HCT116 (cell line): ENCODE measurements around the gene CAPN5. TPM values are rescaled to one million over a fixed set of nuclear protein-coding genes. Genes with fewer than 3 reads are reported as not detected.

ENCODE experiments used
- ATAC-seq: fragments of 200-7000 bp; cut with Tn5 transposase; 2 replicates; pipeline ENCODE4 v1.9.1; 2020; ENCODE audit warnings: mild to moderate bottlenecking, moderate library complexity
- BruUV-seq: library from RNA; stranded (reverse); fragments of 400-500 nt; replicated peaks from 2 replicates; lab custom pipeline; 2021; lab: Mats Ljungman, UMichigan
- CTCF ChIA-PET: fragments of 300-600 bp; sonication (Branson Sonifier 250); formaldehyde crosslinking; loops from one replicate; lab custom pipeline; 2021; ENCODE audit warnings: antibody characterized with exemption; lab: Charles Lee
- POLR2A ChIA-PET: fragments of 300-600, 350-600 bp; sonication (Branson Sonifier 250); formaldehyde crosslinking; loops from one replicate; lab custom pipeline; 2021; ENCODE audit warnings: antibody characterized with exemption; lab: Charles Lee
- RAD21 ChIA-PET, 2 experiments: fragments of 300-600 bp; sonication (Branson Sonifier 250); formaldehyde crosslinking; loops; one replicate each; lab custom pipeline; 2023; ENCODE audit warnings: low total read pairs in 2 of 2; ENCODE audit not compliant: uncharacterized antibody in 2 of 2, unreplicated experiment in 2 of 2, low non-redundant PET in 1 of 2; lab: Charles Lee
- DNase-seq: peaks from one replicate; pipeline ENCODE4 v3.0.0-alpha.2; 2010; ENCODE audit warnings: low read depth, low spot score
- H2AFZ ChIP-seq: fragments of 200-600 bp; shearing (Covaris generic), sonication (generic); 2 replicates; pipeline ENCODE4 v1.6.1; 2017; ENCODE audit warnings: low read depth, mixed run types, mixed read lengths, antibody characterized with exemption, low read length; ENCODE audit not compliant: poor library complexity, severe bottlenecking
- H3K27ac ChIP-seq: 2 replicates; pipeline ENCODE4 v1.5.1; 2012; ENCODE audit warnings: low read depth, low read length
- H3K27me3 ChIP-seq: fragments of 200-600 bp; sonication (generic); 2 replicates; pipeline ENCODE4 v1.6.1; 2016; ENCODE audit warnings: mixed run types, low read length, mixed read lengths; ENCODE audit not compliant: insufficient read depth
- H3K36me3 ChIP-seq, 2 experiments: fragments of 200-500 bp in 1 of 2; fragments of 200-600 bp in 1 of 2; sonication (Bioruptor generic) in 1 of 2; sonication (generic) in 1 of 2; 2 replicates each; pipeline versions ENCODE4 v1.5.1 to v1.6.1; 2014 to 2016; ENCODE audit warnings: low read length in 2 of 2, inconsistent platforms in 1 of 2, mixed read lengths in 1 of 2, mixed run types in 1 of 2; ENCODE audit not compliant: insufficient read depth in 2 of 2, control insufficient read depth in 1 of 2
- H3K4me1 ChIP-seq, 2 experiments: fragments of 200-600 bp in 1 of 2; sonication (generic) in 1 of 2; 2 replicates each; pipeline versions ENCODE4 v1.5.1 to v1.6.1; 2012 to 2017; ENCODE audit warnings: low read length in 2 of 2, inconsistent platforms in 1 of 2, mild to moderate bottlenecking in 1 of 2, mixed read lengths in 1 of 2, mixed run types in 1 of 2, moderate library complexity in 1 of 2; ENCODE audit not compliant: insufficient read depth in 2 of 2, control insufficient read depth in 1 of 2
- H3K4me2 ChIP-seq: fragments of 200-600 bp; sonication (generic); 2 replicates; pipeline ENCODE4 v1.6.1; 2017; ENCODE audit warnings: mixed run types, low read length, mixed read lengths
- H3K4me3 ChIP-seq, 2 experiments: fragments of 200-600 bp in 1 of 2; sonication (generic) in 1 of 2; replicated peaks in 1 of 2; 2 replicates each; pipeline ENCODE4 v1.5.1; 2011 to 2016; ENCODE audit warnings: low read length in 2 of 2, control low read depth in 1 of 2, low read depth in 1 of 2, mild to moderate bottlenecking in 1 of 2, mixed read lengths in 1 of 2, mixed run types in 1 of 2
- H3K79me2 ChIP-seq: fragments of 200-600 bp; sonication (generic); 2 replicates; pipeline ENCODE4 v1.6.1; 2017; ENCODE audit warnings: mild to moderate bottlenecking, mixed run types, low read length, moderate library complexity, mixed read lengths; ENCODE audit not compliant: insufficient read depth
- H3K9ac ChIP-seq: fragments of 200-600 bp; sonication (generic); 2 replicates; pipeline ENCODE4 v1.6.1; 2016; ENCODE audit warnings: low read length, mixed read lengths
- H3K9me2 ChIP-seq: fragments of 200-600 bp; sonication (generic), shearing (Covaris generic); 2 replicates; pipeline ENCODE4 v1.6.1; 2017; ENCODE audit warnings: mixed run types, mild to moderate bottlenecking, moderate library complexity; ENCODE audit not compliant: insufficient read depth
- H3K9me3 ChIP-seq, 2 experiments: fragments of 200-500 bp in 1 of 2; fragments of 200-600 bp in 1 of 2; sonication (Bioruptor generic) in 1 of 2; sonication (generic) in 1 of 2; 2 replicates each; pipeline ENCODE4 v1.6.1; 2014 to 2017; ENCODE audit warnings: low read length in 2 of 2, mixed read lengths in 2 of 2, inconsistent platforms in 1 of 2, low read depth in 1 of 2, mild to moderate bottlenecking in 1 of 2, mixed run types in 1 of 2, moderate library complexity in 1 of 2; ENCODE audit not compliant: control insufficient read depth in 1 of 2, insufficient read depth in 1 of 2
- H4K20me1 ChIP-seq: fragments of 200-600 bp; sonication (generic), shearing (Covaris generic); 2 replicates; pipeline ENCODE4 v1.6.1; 2017; ENCODE audit warnings: mixed run types, mild to moderate bottlenecking, moderate library complexity; ENCODE audit not compliant: insufficient read depth
- CTCF ChIP-seq, 3 experiments: fragments of 200-600 bp in 1 of 3; sonication (generic) in 1 of 3; IDR thresholded peaks in 2 of 3; conservative IDR thresholded peaks in 1 of 3; 2 replicates each; pipeline ENCODE4 v1.5.1; 2012 to 2017; ENCODE audit warnings: low read depth in 2 of 3, low read length in 2 of 3, antibody characterized with exemption in 1 of 3, borderline replicate concordance in 1 of 3, control low read depth in 1 of 3, mild to moderate bottlenecking in 1 of 3, mixed read lengths in 1 of 3, mixed run types in 1 of 3, moderate library complexity in 1 of 3; ENCODE audit not compliant: insufficient read depth in 1 of 3
- EZH2 ChIP-seq: fragments of 200-600 bp; sonication (generic); IDR thresholded peaks from 2 replicates; pipeline ENCODE4 v1.6.1; 2017; ENCODE audit warnings: antibody characterized with exemption, mixed run types
- POLR2AphosphoS5 ChIP-seq: IDR thresholded peaks from 2 replicates; pipeline ENCODE4 v1.6.1; 2011; ENCODE audit warnings: mild to moderate bottlenecking, low read depth, low read length, moderate library complexity
- SIN3A ChIP-seq: IDR thresholded peaks from 2 replicates; pipeline ENCODE4 v1.6.1; 2012; ENCODE audit warnings: low read depth
- TCF7L2 ChIP-seq: IDR thresholded peaks from 2 replicates; pipeline ENCODE4 v1.7.0; 2011; ENCODE audit warnings: borderline replicate concordance, inconsistent platforms; ENCODE audit not compliant: insufficient read depth, insufficient read length; ENCODE audit errors: extremely low read depth
- YY1 ChIP-seq: IDR thresholded peaks from 2 replicates; pipeline ENCODE4 v1.6.1; 2011; ENCODE audit warnings: low read length, low read depth, moderate library complexity, mild to moderate bottlenecking; ENCODE audit not compliant: insufficient replicate concordance; ENCODE audit errors: extremely low read depth
- ZFX ChIP-seq: fragments of 450-650 bp; IDR thresholded peaks from 2 replicates; pipeline ENCODE4 v1.6.1; 2017
- ZNF274 ChIP-seq: fragments of 200-500 bp; sonication (Bioruptor generic); IDR thresholded peaks from 2 replicates; pipeline ENCODE4 v1.6.1; 2014; ENCODE audit warnings: mild to moderate bottlenecking, low read depth, low read length, inconsistent platforms
- intact Hi-C: fragments of 100-400 bp; cut with micrococcal nuclease; formaldehyde crosslinking; loops from 2 replicates; pipeline ENCODE4 v1.10.0; 2022
- total RNA-seq: library from RNA; stranded (reverse); gene quantifications from one replicate; pipeline ENCODE4 v1.2.1, GENCODE V29; 2021; ENCODE audit not compliant: unreplicated experiment

CAPN5 gene
- total RNA-seq, 1 experiment from 2014 or later, result 8.6 TPM

- no peaks in the 10 kb centered on the region for H3K9me2 ChIP-seq
- no peaks in the 10 kb centered on the region for H3K27me3 ChIP-seq
- no peak overlapping the region for H3K4me3 ChIP-seq
- no peaks in the 10 kb centered on the region for H4K20me1 ChIP-seq
- peaks cover 25 to 32% of the 10 kb centered on the region in 2 experiments for H3K4me1 ChIP-seq
- no peaks in the 10 kb centered on the region for H3K79me2 ChIP-seq
- no peaks in the 10 kb centered on the region for H3K36me3 ChIP-seq
- intact Hi-C loops, result no loop called here
- peak; percentile 36 for DNase-seq
- no peaks in the 10 kb centered on the region for H3K9me3 ChIP-seq
- ATAC-seq, result peak; percentile 89
- TF ChIP-seq POLR2AphosphoS5 (no peak), SIN3A (no peak), ZFX (no peak), TCF7L2 (no peak), YY1 (peak; percentile 9), ZNF274 (no peak), EZH2 (no peak), CTCF (IDR thresholded peaks at IDR 0.05 in 2 of 3, conservative IDR thresholded peaks at IDR 0.05 in 1 of 3; ENCODE audit: borderline replicate concordance in 1 of 3, insufficient read depth in 1 of 3, low read depth in 2 of 3, low read length in 2 of 3) (peak; percentile 9 to 42 (median 29); a peak in 3 of 6 replicates)
- TF ChIP-seq, all 23 proteins: peak for 2
- ChIA-PET RAD21 (no interaction called here), CTCF (interaction anchor here (1.0 to 3.5 kb wide), 6 partner anchors 10 to 153 kb away, joined by 3 to 17 read pairs (median 4); no protein-coding TSS in a partner anchor), POLR2A (interaction anchor here (1.0 to 1.5 kb wide), 2 partner anchors 34 to 40 kb away, joined by 3 read pairs; no protein-coding TSS in a partner anchor)
- H3K27ac ChIP-seq, result peak overlapping the region; percentile 68
- peak overlapping the region; percentile 49 for H3K4me2 ChIP-seq
- no peak overlapping the region for H2AFZ ChIP-seq
- BruUV-seq, result no TSS peak
- H3K9ac ChIP-seq, result peak overlapping the region; percentile 40
These were observed 6.7 kb downstream of the CAPN5 start for GRCh38 chr11:77073328-77074001.
